Left ventricle myocardium inferior (tissue), 1 donor: ENCODE measurements around the gene HEATR5A. TPM values are rescaled to one million over a fixed set of nuclear protein-coding genes. Genes with fewer than 3 reads are reported as not detected.
"Not testable (repeated sequence)": the region's sequence is repeated elsewhere in the genome, so short reads cannot be mapped to it uniquely, and the experiment has no call there.

ENCODE experiments used
- DNase-seq: peaks from one replicate; pipeline ENCODE4 v3.0.0-alpha.2; 2020
- H3K27ac ChIP-seq: fragments of 200-600 bp; replicated peaks from 2 replicates; pipeline ENCODE4 v1.8.0; 2021
- H3K27me3 ChIP-seq: fragments of 200-600 bp; 2 replicates; pipeline ENCODE4 v1.8.0; 2021; ENCODE audit warnings: low read depth
- H3K36me3 ChIP-seq: fragments of 200-600 bp; 2 replicates; pipeline ENCODE4 v1.8.0; 2021
- H3K4me1 ChIP-seq: fragments of 200-600 bp; 2 replicates; pipeline ENCODE4 v1.8.0; 2021
- H3K4me3 ChIP-seq: fragments of 200-600 bp; 2 replicates; pipeline ENCODE4 v1.8.0; 2021; ENCODE audit warnings: mild to moderate bottlenecking, moderate library complexity
- H3K9me3 ChIP-seq: fragments of 200-600 bp; replicated peaks from 2 replicates; pipeline ENCODE4 v1.8.0; 2021
- CTCF ChIP-seq: fragments of 200-600 bp; IDR thresholded peaks from 2 replicates; pipeline ENCODE4 v1.8.0; 2021; ENCODE audit warnings: antibody characterized with exemption, mild to moderate bottlenecking, borderline replicate concordance
- intact Hi-C: fragments of 100-400 bp; cut with micrococcal nuclease; formaldehyde crosslinking; loops from one replicate; pipeline ENCODE4 v1.11.0; 2022
- total RNA-seq: library from RNA; stranded (reverse); fragmentation: NEBNext Ultra II Directional; extraction: Animal tissue kit (Norgen Biotek cat#: 25700); gene quantifications from one replicate; pipeline ENCODE4 v1.2.1, GENCODE V29; 2021
- donor health status: DM: no; HTN: yes; CAD: no; lungs with severe emphysema.

HEATR5A gene
- total RNA-seq, 1 donor from 2014 or later, result 51.8 TPM

DNA sequence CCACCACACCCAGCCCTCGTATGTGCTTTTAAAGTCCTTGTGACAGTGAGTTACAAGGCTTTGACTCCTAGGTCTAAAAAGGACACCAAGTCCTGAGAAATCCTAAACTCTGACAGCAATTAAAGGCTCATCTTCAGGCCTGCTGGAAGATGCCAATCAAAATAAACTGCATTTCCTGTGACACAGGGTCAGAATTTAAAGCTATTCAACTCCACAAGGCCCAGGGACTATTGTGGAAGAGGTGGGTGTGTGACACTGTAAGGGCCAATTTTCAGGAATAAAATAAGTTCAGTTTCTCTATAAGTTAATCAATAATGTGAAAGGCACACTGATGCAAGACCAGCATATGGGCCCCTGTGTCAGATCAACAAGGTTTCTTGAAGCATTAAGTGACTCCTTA lies 143.3 kb downstream of the HEATR5A start:
- H3K4me1 ChIP-seq, result no peaks in the 10 kb centered on the region
- no peaks in the 10 kb centered on the region for H3K27me3 ChIP-seq
- H3K27ac ChIP-seq, result no peak overlapping the region
- DNase-seq, result no peak
- TF ChIP-seq CTCF, result no peak
- peaks cover 23% of the 10 kb centered on the region for H3K9me3 ChIP-seq
- intact Hi-C loops, result no loop called here
- H3K36me3 ChIP-seq, result no peaks in the 10 kb centered on the region
- no peak overlapping the region for H3K4me3 ChIP-seq

DNA sequence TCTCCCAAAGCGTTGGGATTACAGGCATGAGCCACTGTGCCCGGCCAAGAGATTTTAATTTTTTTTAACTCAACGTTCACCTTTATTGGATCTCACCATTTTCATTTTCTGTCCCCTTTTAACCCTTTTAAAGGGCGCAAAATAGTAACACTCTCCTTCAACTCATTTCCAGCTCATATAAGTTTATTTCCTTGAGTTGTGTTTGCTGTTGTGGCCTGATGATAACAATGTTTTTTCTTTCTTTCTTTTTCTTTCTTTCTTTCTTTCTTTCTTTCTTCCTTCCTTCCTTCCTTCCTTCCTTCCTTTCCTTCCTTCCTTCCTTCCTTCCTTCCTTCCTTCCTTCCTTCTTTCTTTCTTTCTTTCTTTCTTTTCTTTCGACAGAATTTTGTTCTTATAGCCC lies 143.9 kb downstream of the HEATR5A start:
- DNase-seq, intact Hi-C loops: not testable (repeated sequence)

DNA sequence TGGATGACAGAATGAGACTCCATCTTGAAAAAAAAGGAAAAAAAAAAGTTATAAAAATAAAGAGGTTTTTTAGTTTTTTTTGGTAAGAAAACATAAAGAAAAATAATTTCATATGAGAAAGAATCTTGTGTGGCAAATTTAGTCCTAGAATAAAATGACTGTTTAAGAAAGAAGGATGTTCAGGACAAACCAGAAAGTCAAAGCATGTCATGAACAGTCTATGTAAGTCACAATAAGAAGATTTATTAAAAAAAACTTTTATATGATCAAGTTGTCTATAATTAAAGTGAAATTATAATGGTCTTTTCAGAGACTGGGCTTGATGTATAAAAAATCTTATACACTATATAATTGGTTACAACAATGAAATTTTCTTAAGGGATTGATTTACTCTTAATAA lies 144.6 kb downstream of the HEATR5A start:
- H3K4me3 ChIP-seq, result no peak overlapping the region
- TF ChIP-seq CTCF, result no peak
- no peaks in the 10 kb centered on the region for H3K4me1 ChIP-seq
- H3K27ac ChIP-seq, result no peak overlapping the region
- DNase-seq, result no peak
- no peaks in the 10 kb centered on the region for H3K36me3 ChIP-seq
- peaks cover 23% of the 10 kb centered on the region for H3K9me3 ChIP-seq
- intact Hi-C loops, result no loop called here
- no peaks in the 10 kb centered on the region for H3K27me3 ChIP-seq

More for the DNA sequence above, 143.9 kb downstream of the HEATR5A start:
- not testable (repeated sequence) for H3K27me3 ChIP-seq, H3K36me3 ChIP-seq, H3K4me3 ChIP-seq, H3K4me1 ChIP-seq, H3K27ac ChIP-seq
- peaks cover 23% of the 10 kb centered on the region for H3K9me3 ChIP-seq

DNA sequence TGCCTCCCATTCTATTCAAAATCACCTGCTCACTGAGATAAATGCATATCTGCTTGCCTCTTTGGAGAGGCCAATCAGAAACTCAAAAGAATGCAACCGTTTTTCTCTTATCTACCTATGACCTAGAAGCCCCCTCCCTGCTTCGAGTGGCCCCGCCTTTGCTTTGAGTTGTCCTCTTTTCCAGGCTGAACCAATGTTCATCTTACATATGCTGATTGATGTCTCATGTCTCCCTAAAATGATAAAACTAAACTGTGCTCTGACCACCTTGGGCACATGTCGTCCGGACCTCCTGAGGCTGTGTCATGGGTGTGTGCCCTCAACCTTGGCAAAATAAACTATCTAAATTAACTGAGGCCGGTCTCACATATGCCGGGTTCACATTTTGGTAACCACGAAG lies 148.7 kb downstream of the HEATR5A start:
- TF ChIP-seq CTCF, result no peak
- DNase-seq, result no peak

DNA sequence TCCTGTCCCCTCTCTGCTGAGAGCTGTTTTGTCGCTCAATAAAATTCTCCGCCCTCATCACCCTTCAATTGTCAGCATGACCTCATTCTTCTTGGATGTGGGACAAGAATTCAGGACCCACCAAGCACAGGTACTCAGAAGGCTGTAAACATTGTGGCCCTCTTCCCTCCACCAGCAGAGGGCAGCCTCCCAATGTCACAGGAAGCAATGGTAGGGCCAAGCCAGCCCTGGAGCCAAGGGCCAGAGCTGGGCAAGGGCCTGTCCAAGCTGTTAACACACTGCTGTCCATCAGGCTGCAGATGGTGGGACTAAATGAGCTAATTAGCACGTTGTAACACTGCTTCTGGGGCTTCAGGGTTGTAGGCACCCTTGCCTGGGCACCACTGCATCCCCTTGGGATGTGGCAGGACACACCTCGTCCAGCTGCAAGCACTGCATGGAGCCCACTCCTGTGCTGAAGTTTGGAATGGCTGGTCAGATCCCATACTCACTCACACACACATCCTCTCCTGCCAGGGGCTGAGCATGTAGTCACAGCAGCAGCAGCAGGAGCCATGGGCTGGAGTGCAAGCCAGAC lies 150.1 kb downstream of the HEATR5A start:
- Histone ChIP-seq H3K4me3 (no peak overlapping the region), H3K9me3 (peaks cover 13% of the 10 kb centered on the region), H3K27me3 (no peaks in the 10 kb centered on the region), H3K36me3 (no peaks in the 10 kb centered on the region), H3K4me1 (no peaks in the 10 kb centered on the region), H3K27ac (no peak overlapping the region)
- peak; percentile 10 for TF ChIP-seq CTCF
- no peak for DNase-seq
- intact Hi-C loops, result no loop called here

More for the DNA sequence above, 148.7 kb downstream of the HEATR5A start:
- no peaks in the 10 kb centered on the region for H3K4me1 ChIP-seq
- no peak overlapping the region for H3K27ac ChIP-seq
- H3K36me3 ChIP-seq, result no peaks in the 10 kb centered on the region
- intact Hi-C loops, result no loop called here
- no peaks in the 10 kb centered on the region for H3K27me3 ChIP-seq
- H3K4me3 ChIP-seq, result no peak overlapping the region
- peaks cover 25% of the 10 kb centered on the region for H3K9me3 ChIP-seq

DNA sequence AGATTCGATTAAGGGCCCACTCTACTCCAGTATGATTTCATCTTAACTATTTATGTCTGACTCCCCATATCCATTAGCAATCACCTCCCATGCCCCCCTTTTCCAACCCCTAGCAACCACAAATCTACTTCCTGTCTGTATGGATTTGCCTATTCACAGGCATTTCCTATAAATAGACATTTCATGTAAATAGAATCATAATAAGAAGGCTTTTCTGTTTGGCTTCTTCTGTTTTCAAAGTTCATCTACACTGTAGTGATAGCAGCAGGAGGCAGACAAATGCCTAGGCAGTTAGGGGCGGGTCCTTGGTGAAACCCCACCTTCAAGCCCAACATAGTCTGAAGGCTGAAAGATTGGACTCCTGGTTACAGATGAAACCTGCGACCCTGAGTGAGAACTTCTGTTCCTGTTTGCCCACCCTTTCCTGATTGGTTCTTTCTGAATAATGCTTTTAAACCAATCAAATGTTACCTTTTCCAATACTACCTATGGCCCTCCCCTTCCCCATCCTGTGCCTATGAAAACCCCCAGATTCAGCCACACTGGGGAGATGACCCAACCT lies 150.6 kb downstream of the HEATR5A start:
- no peaks in the 10 kb centered on the region for H3K27me3 ChIP-seq
- TF ChIP-seq CTCF, result no peak
- H3K4me1 ChIP-seq, result no peaks in the 10 kb centered on the region
- no peaks in the 10 kb centered on the region for H3K36me3 ChIP-seq
- no peak overlapping the region for H3K27ac ChIP-seq
- H3K4me3 ChIP-seq, result no peak overlapping the region
- peaks cover 13% of the 10 kb centered on the region for H3K9me3 ChIP-seq
- intact Hi-C loops, result no loop called here
- no peak for DNase-seq
